GM12865 (cell line): ENCODE measurements around the gene SAMD14.

Experiments
- DNase-seq: peaks from one replicate; pipeline ENCODE4 v3.0.0; 2010; ENCODE audit warnings: low read depth
- H3K4me3 ChIP-seq: 2 replicates; pipeline ENCODE4 v1.5.1; 2011; ENCODE audit warnings: mild to moderate bottlenecking, low read depth, low read length, control low read depth
- TF ChIP-seq, protein P1 (sequence below): IDR thresholded peaks from 2 replicates; pipeline ENCODE4 v1.5.1; 2011; ENCODE audit warnings: low read length, control low read depth, low read depth, inconsistent platforms; ENCODE audit not compliant: insufficient read depth; ENCODE audit errors: missing control alignments

Gene SAMD14

GRCh38 chr17:50169121-50169764 lies 39.3 kb upstream of the SAMD14 start:
- peak; percentile 82 for DNase-seq
- no peak overlapping the region for H3K4me3 ChIP-seq
- TF ChIP-seq, protein P1, sequence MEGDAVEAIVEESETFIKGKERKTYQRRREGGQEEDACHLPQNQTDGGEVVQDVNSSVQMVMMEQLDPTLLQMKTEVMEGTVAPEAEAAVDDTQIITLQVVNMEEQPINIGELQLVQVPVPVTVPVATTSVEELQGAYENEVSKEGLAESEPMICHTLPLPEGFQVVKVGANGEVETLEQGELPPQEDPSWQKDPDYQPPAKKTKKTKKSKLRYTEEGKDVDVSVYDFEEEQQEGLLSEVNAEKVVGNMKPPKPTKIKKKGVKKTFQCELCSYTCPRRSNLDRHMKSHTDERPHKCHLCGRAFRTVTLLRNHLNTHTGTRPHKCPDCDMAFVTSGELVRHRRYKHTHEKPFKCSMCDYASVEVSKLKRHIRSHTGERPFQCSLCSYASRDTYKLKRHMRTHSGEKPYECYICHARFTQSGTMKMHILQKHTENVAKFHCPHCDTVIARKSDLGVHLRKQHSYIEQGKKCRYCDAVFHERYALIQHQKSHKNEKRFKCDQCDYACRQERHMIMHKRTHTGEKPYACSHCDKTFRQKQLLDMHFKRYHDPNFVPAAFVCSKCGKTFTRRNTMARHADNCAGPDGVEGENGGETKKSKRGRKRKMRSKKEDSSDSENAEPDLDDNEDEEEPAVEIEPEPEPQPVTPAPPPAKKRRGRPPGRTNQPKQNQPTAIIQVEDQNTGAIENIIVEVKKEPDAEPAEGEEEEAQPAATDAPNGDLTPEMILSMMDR: peak; percentile 88

DNA sequence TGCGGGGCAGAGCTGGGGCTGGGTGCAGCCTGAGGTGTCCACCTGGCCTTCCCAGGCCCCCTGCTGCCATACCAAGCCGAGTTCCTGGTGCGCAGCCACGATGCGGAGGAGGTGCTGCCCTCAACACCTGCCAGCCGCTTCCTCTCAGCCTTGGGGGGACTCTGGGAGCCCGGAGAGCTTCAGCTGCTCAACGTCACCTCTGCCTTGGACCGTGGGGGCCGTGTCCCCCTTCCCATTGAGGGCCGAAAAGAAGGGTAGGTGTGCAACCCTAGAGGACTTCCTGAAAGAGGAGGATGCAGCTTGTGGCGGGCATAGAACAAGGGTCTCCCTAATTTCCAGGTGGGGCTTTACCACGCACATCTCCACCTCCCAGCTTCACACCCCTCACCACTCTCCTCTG lies 38.4 kb upstream of the SAMD14 start:
- H3K4me3 ChIP-seq: no peak overlapping the region
- TF ChIP-seq, protein P1: no peak
- DNase-seq: no peak

- no peak for DNase-seq
- TF ChIP-seq, protein P1: no peak
- no peak overlapping the region for H3K4me3 ChIP-seq
Measured at GRCh38 chr17:50167371-50167770, 37.4 kb upstream of the SAMD14 start.

DNA sequence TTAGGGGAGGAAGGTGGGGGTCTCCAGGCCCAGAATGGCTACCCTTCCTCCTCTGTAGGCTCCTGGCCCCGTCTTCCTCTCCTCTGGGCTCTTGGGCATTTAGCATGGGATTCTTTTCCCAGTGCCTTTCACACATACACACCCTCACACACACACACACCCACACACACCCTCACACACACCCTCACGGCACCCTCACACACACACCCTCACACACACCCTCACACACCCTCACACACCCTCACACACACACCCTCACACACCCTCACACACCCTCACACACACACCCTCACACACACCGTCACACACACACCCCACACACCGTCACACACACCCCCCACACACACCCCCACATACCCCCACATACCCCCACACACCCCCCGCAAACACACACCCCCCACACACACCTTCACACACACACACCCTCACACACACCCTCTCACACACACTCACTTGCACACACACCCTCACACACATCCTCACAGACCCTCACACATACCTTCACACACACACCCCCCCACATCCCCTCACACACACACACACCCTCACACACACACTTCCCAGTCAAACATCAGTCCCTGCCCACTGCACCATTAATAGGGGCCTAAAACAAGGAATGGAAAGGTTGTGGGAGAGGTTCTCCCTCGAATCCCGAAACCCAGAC lies 36.7 kb upstream of the SAMD14 start:
- no peak for DNase-seq

DNA sequence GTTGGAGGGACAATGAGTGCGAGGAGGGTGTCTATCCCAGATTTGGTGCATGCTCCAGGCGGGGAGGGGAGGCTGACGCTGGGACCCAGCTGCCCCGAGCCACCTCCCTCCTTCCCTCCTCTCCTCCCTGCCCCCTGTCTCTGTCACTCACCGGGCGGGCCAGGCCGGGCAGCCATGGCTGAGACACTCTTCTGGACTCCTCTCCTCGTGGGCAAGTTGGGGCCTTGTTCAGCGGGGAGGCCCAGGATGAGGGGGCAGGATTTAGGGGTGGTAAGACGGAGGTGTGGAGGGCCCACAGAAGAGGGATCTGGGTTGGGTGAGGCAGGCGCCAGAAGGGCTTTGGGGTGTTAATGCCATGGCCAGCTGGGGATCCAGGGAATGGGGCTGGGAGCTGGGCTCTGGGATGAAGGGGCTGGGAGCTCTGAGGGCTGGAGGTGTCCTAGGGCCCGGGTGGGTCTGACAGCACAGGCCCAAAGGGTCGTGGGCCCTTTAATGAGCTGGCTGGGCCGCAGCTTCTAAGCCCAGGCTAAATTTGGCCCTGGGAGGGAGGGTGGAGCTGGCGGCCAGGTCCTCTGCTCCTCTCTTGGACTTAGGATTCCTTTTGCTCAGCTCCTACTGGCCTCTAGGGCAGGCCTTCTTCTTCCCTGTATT lies 36.0 kb upstream of the SAMD14 start, which contains the start of gene SGCA:
Gene SGCA (plus strand): TSS at position 139 of the 651 bp plus-strand sequence. CDS start 36 bp downstream, at position 175.
- no peak within 1 kb of the TSS for H3K4me3 ChIP-seq
- no peak for DNase-seq
- TF ChIP-seq, protein P1: no peak

More for the DNA sequence above, 36.7 kb upstream of the SAMD14 start:
- H3K4me3 ChIP-seq: no peak overlapping the region
- TF ChIP-seq, protein P1: no peak

- H3K4me3 ChIP-seq: no peak overlapping the region
- TF ChIP-seq, protein P1: no peak
- DNase-seq: no peak
Measured at GRCh38 chr17:50165466-50165865, 35.5 kb upstream of the SAMD14 start.

DNA sequence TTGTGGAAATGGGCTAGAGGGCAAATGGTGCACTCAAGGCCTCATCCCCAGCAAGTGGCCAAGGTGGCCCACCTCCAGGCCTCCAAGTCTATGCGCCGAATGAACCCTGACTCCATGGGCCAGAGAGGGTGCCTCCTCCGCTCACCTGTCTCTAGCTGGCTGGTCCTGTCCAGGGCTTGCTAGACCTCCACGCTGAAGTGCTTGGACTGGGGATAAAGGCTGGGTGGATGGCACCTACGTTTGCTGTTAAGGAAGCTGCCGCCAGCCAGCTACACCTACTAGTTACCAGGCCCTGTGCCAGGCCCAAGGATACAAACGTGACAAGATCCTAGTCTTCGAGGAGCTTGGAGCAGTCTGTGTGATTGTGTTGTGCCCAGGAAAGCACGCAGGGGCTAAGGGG lies 35.1 kb upstream of the SAMD14 start:
- no peak overlapping the region for H3K4me3 ChIP-seq
- DNase-seq: no peak
- TF ChIP-seq, protein P1: no peak
